GM19372 (cell line): Measurements from ENCODE around the gene RILPL2.
"Not testable (repeated sequence)": the region's sequence is repeated elsewhere in the genome, so short reads cannot be mapped to it uniquely, and the experiment has no call there.

Experiments used
- ATAC-seq: cut with Tn5 transposase; IDR thresholded peaks from one replicate; pipeline ENCODE4 v1.9.1; 2021; ENCODE audit warnings: mild to moderate bottlenecking, low read depth, moderate library complexity; ENCODE audit not compliant: unreplicated experiment

Gene RILPL2

DNA sequence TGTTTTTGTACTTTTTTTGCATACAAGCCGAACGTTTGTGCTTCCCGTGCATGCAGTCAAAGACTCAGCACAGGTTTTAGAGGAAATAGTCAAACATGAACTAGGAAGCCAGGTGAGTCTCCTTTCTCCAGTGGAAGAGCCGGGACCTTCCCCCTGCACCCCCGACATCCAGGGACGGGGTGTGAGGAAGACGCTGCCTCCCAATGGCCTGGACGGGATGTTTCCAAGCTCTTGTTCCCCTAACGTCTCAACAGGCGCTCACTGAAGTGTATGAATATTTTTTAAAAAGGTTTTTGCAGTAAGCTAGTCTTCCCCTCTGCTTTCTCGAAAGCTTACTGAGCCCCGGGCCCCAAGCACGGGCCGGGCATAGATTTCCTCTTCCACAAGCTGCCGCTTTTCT, 28.6 kb downstream of the RILPL2 start:
- ATAC-seq: not testable (repeated sequence)

- not testable (repeated sequence) for ATAC-seq
Observed at GRCh38 chr12:123407269-123407668, 29.2 kb downstream of the RILPL2 start.

GRCh38 chr12:123404581-123404980, 31.9 kb downstream of the RILPL2 start:
- ATAC-seq: no peak

DNA sequence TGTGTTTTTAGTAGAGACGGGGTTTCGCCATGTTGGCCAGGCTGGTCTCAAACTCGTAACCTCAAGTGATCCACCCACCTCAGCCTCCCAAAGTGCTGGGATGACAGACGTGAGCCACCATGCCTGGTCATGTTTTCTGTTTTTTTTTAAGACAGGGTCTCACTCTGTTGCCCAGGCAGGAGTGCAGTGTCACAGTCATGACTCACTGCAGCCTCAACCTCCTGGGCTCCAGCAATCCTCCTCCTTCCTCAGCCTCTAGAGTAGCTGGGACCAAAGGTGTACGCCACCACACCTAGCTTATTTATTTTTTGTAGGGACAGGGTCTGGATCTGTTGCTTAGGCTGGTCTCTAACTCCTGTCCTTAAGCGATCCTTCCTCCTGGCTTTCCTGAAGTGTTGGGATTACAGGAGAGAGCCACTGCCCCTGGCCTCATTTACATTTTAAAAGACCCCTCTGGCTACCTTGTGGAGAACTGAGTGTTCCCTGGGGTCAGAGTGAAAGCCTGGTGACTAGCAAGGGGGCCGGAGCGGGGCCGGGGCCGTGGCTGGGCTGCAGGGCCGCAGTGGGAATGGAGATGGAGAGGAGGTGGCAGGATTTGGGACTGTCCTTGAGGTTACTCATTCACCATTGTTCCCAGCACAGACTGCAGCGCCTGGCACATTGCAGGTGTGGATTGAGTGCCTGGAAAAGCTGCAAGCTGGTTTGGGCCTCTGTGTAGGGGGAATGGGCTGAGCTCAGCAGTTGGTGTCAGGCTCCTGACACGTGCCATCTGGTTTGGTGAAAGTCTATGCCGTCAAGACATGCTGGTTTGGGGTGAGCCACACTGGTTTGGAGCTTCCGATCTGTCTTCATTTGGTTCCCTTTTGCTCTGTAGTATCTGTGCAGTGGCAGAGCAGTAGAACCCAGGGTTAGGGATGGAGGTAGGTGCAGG, 34.5 kb downstream of the RILPL2 start:
- no peak for ATAC-seq

GRCh38 chr12:123399255-123399617, 37.2 kb downstream of the RILPL2 start:
- ATAC-seq: no peak

DNA sequence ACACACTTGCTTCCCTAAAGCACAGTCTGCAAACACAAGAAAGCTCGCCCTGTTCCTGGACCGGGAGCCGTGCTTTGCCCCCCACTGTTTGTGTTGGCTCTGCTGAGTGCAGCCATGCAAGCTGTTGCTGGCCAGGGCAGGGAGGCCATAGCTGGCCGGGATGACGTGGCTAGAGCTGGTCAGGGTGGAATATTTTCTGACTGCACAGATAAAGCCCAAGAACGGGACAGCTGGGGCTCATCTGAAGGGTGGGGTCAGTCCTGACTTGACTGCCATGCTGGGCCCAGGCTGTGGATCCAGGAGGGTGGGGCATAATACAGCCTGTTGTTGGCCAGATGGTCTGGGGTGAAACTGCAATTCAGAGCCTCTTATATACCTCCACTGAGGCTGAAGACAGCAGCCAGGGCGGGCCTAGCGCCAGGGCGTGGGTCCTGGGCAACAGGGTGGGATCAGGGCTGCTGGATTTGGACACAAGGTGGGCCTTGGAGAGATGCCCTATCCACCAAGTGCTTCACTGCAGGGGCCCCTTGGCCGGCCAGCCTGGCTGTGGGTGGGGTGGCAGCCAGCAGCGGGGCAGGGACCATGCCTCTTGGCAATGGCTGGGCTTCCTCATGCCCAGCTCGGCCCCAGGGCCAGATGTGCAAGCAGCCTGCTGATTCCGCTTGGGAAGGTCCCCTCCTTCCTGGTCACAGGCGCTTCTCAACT, 37.8 kb downstream of the RILPL2 start:
- no peak for ATAC-seq

DNA sequence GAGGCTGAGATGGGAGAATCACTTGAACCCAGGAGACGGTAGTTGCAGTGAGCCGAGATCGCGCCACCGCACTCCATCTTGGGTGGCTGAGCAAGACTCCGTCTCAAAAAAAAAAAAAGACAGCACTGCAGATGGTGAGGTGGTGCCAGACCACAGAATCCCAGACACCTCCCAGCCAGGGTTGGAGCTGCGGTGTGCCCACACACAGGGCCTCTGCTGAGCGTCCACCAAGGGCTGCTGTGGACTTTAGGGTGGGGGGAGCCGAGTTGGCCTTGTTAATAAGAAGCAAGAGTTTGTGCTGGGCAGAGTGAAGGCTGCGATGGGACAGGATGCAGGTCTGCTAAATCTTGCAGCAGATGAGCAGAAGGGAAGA, 38.3 kb downstream of the RILPL2 start:
- no peak for ATAC-seq

DNA sequence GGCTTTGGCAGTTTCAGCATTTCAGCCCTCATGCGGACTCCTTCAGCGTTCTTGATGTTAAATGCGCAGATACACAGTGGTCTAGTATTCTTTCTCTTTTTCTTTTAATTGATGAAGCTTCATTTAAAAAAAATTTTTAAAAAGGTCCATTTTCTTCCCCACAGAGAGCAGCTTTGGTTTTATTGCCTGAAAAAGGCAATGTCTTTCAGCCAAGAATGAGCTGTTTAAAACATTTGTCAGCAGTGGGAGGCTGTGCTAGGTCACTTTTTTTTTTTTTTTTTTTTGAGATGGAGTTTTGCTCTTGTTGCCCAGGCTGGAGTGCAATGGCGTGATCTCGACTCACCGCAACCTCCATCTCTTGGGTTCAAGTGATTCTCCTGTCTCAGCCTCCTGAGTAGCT, 39.1 kb downstream of the RILPL2 start:
- no peak for ATAC-seq

GRCh38 chr12:123396954-123397353, 39.5 kb downstream of the RILPL2 start:
- ATAC-seq: no peak

DNA sequence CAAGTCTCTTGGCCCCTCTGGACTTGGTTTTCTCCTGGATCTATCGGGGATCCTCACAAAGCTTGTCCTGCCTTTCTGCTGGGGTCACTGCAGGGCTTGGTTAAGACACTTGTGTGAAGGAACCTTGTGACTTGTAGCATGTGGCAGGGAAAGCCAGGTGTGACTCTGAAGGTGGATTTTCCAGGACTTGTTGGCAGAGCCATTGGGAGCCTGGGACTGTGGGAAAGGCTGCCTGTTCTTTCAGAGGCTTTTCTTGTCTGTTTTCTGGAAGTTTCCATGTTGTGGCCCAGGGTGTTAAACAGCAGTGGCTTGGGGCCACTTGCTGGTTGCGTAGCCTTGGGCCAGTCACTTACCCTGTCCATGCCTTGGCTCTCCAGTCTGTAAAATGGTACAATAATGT, 39.9 kb downstream of the RILPL2 start:
- no peak for ATAC-seq

DNA sequence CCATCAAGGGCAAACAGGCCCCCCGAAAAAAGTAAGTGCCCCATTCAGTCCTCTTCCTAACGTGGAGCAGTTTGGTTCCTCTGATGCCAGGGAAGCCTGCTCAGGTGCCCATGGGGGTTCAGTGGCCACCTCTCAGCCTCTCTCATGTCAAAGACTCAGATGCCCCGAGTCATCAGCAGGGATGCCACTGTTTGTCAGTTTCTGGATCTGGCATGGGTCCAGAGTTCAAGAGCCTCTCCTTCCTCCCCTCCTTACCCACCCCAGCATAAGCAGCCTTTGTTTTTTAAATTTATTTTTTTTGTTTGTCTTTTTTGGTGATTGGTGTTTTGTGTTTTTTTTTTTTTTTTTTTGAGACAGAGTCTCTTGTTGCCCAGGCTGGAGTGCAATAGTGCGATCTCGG, 41.2 kb downstream of the RILPL2 start:
- no peak for ATAC-seq

GRCh38 chr12:123393747-123394146, 42.7 kb downstream of the RILPL2 start:
- no peak for ATAC-seq

DNA sequence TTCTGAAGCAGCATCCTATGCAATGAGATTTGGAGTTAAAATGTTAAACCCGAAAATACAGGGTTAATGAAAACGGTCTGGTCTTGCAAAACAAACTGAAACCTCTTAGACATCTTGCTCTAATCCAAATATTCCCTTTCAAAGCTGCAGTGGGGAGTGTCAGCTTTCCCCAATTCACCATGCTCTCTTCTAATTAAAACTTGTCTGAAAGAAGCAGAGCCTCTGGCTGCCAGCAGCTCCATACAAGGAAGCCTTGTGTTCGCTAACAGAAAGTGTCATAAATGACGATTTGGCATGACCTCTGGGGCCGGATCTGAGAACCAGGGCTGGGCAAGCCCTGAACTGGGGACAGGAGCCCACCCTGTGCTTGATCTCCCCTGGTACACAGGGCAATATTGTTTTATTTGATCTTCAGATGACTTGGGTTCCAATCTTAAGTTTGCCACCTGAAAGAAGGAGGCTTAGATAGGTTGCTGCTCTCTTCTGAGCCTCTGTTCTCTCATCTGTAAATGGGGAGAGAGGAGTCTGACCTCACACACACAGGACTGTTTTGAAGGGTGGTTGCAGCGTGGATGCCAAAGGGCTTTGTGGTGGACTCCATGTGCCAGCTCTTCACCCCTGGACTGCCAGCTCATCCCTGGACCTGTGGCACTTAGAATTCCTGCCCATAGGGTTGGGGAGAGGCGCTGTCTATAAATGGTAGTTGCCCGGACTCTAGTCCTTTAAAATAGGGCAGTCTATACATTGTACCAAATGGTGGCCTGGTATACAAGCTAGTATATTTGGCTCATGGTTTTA, 44.7 kb downstream of the RILPL2 start:
- no peak for ATAC-seq

- no peak for ATAC-seq
Observed at GRCh38 chr12:123390498-123391426, 45.7 kb downstream of the RILPL2 start.

DNA sequence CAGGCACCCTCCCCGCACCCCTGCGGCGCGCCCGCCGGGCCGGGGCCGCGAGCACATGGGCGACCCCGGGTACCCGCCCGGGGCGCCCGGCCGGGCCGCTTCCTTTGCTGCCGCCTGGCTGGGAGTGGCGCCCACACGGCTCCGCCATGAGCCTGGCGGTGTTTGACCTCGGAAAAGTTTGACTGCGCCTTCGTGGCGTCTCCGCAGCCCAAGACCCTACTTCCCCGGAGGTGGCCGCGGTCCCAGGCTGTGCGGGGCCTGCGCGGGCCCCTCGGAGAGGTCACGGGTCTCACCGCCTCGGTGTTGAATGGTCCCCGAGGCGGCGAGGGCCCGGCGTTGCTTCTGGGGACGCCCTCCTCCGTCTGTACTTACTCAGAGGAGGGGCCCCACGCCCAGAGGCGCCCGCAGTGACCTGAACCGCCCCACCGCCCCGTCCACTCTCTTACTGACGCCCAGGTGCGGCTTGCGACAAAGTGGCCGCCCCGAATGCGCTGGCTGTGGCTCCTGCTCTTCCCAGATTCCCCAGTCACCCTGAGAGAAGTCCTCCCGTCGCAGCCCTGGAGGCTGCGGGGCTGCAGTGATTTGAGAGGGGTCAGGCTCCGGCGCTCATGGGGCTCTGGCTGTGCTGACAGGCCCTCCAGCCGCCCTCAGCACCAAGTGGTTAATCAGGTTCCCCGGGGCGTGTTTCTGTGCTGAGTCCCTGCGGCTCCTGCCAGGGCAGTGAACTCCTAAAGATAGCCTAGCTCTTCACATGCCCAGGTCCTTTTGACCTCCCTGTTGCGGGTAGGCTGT, 46.7 kb downstream of the RILPL2 start:
- ATAC-seq: peak; percentile 12

- no peak for ATAC-seq
Observed at GRCh38 chr12:123388951-123389559, 47.4 kb downstream of the RILPL2 start.

GRCh38 chr12:123388177-123388950, 48.1 kb downstream of the RILPL2 start:
- peak; percentile 38 for ATAC-seq
